HCT116 (cell line): ENCODE data around the gene TRAPPC12.

Experiments
- EGR1 ChIP-seq: IDR thresholded peaks from 2 replicates; pipeline ENCODE4 v1.6.1; 2012; ENCODE audit warnings: low read depth
- EZH2 ChIP-seq: fragments of 200-600 bp; sonication (generic); IDR thresholded peaks from 2 replicates; pipeline ENCODE4 v1.6.1; 2017; ENCODE audit warnings: antibody characterized with exemption, mixed run types
- TF ChIP-seq, protein P1 (sequence below), 3 experiments: fragments of 200-600 bp in 1 of 3; sonication (generic) in 1 of 3; IDR thresholded peaks in 2 of 3; conservative IDR thresholded peaks in 1 of 3; 2 replicates each; pipeline ENCODE4 v1.5.1; 2012 to 2017; ENCODE audit warnings: low read depth in 2 of 3, low read length in 2 of 3, antibody characterized with exemption in 1 of 3, borderline replicate concordance in 1 of 3, control low read depth in 1 of 3, mild to moderate bottlenecking in 1 of 3, mixed read lengths in 1 of 3, mixed run types in 1 of 3, moderate library complexity in 1 of 3; ENCODE audit not compliant: insufficient read depth in 1 of 3

DNA sequence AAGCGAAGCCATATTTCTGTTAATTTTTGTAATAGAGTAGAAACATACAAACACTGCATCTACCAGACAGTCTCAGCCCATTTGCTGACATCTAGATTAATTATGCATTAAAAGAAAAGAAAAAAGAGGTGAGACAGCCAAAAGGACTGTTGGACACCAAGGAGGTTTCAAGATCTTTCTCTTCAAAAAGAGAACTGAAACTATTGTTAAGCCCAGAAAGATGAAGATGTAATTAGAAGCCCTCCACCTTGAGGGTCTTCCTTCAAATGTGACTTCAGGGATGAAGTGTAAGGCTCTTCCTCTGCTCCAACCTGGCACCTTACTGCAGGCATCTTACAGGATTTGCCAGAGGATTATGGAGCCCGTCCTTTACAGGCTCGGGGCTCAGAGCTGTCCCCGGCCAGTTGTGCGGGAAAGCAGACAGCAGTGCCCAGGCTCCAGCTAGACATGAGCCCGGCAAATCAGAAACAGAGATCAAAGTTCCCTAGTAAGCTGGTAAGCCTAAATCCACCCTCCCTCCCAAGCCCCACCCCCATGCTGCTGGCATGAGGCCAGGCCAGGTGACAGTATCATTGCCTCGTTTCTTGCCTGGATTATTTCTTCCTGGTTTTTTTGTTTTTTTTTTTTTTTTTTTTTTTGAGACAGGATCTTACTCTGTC lies 101.0 kb downstream of the TRAPPC12 start:
- TF ChIP-seq EGR1 (no peak), EZH2 (no peak)
- TF ChIP-seq, protein P1, sequence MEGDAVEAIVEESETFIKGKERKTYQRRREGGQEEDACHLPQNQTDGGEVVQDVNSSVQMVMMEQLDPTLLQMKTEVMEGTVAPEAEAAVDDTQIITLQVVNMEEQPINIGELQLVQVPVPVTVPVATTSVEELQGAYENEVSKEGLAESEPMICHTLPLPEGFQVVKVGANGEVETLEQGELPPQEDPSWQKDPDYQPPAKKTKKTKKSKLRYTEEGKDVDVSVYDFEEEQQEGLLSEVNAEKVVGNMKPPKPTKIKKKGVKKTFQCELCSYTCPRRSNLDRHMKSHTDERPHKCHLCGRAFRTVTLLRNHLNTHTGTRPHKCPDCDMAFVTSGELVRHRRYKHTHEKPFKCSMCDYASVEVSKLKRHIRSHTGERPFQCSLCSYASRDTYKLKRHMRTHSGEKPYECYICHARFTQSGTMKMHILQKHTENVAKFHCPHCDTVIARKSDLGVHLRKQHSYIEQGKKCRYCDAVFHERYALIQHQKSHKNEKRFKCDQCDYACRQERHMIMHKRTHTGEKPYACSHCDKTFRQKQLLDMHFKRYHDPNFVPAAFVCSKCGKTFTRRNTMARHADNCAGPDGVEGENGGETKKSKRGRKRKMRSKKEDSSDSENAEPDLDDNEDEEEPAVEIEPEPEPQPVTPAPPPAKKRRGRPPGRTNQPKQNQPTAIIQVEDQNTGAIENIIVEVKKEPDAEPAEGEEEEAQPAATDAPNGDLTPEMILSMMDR (IDR thresholded peaks at IDR 0.05 in 2 of 3, conservative IDR thresholded peaks at IDR 0.05 in 1 of 3; ENCODE audit: borderline replicate concordance in 1 of 3, insufficient read depth in 1 of 3, low read depth in 2 of 3, low read length in 2 of 3) = no peak
